HepG2 (cell line): ENCODE data around the gene EMILIN1. TPM values are rescaled to one million over a fixed set of nuclear protein-coding genes. Genes with fewer than 3 reads are reported as not detected.

ENCODE experiments used
- ARNT ChIP-seq: fragments of 450-650 bp; IDR thresholded peaks from 2 replicates; pipeline ENCODE4 v1.6.1; 2017
- CCDC6 ChIP-seq: sonication (generic); formaldehyde crosslinking; IDR thresholded peaks from 2 replicates; pipeline ENCODE4 v1.8.1; 2022; ENCODE audit warnings: mild to moderate bottlenecking, missing genetic modification reagents, moderate library complexity
- CEBPG ChIP-seq: IDR thresholded peaks from 2 replicates; pipeline ENCODE4 v1.6.1; 2016
- HNRNPK ChIP-seq: fragments of 200-400 bp; formaldehyde crosslinking; IDR thresholded peaks from 2 replicates; pipeline ENCODE4 v1.6.1; 2018; ENCODE audit warnings: low read length, low read depth, moderate library complexity, mild to moderate bottlenecking; ENCODE audit not compliant: poor library complexity, severe bottlenecking
- HNRNPL ChIP-seq: fragments of 200-400 bp; formaldehyde crosslinking; IDR thresholded peaks from 2 replicates; pipeline ENCODE4 v1.6.1; 2017; ENCODE audit warnings: mild to moderate bottlenecking, low read depth, low read length
- ISX ChIP-seq: sonication (generic); formaldehyde crosslinking; conservative IDR thresholded peaks from 2 replicates; pipeline ENCODE4 v1.5.0; 2020; ENCODE audit warnings: missing genetic modification reagents
- JARID2 ChIP-seq: sonication (generic); formaldehyde crosslinking; IDR thresholded peaks from 2 replicates; pipeline ENCODE4 v1.8.1; 2023; ENCODE audit warnings: missing genetic modification reagents, inconsistent platforms; ENCODE audit not compliant: insufficient replicate concordance
- MLLT10 ChIP-seq: sonication (generic); formaldehyde crosslinking; IDR thresholded peaks from 2 replicates; pipeline ENCODE4 v1.4.0; 2020; ENCODE audit warnings: missing genetic modification reagents
- MTA1 ChIP-seq: sonication (generic); formaldehyde crosslinking; IDR thresholded peaks from 2 replicates; pipeline ENCODE4 v1.4.0; 2020; ENCODE audit warnings: missing genetic modification reagents, mild to moderate bottlenecking, borderline replicate concordance
- NR2F1 ChIP-seq, 2 experiments: fragments of 450-650 bp in 1 of 2; formaldehyde crosslinking in 1 of 2; IDR thresholded peaks; 2 replicates each; pipeline versions ENCODE4 v1.5.0 to v1.6.1; 2016 to 2020; ENCODE audit warnings: mild to moderate bottlenecking in 1 of 2, missing compliant biosample characterization in 1 of 2, missing genetic modification reagents in 1 of 2, moderate library complexity in 1 of 2
- POLR2G ChIP-seq: fragments of 200-400 bp; formaldehyde crosslinking; IDR thresholded peaks from 2 replicates; pipeline ENCODE4 v1.6.1; 2018; ENCODE audit warnings: mild to moderate bottlenecking, low read depth, low read length, moderate library complexity
- REXO4 ChIP-seq: sonication (generic); formaldehyde crosslinking; IDR thresholded peaks from 2 replicates; pipeline ENCODE4 v1.8.0; 2022; ENCODE audit warnings: missing genetic modification reagents, mild to moderate bottlenecking, borderline replicate concordance
- SAFB2 ChIP-seq: sonication (generic); formaldehyde crosslinking; IDR thresholded peaks from 2 replicates; pipeline ENCODE4 v1.5.1; 2020; ENCODE audit warnings: missing genetic modification reagents, low read depth, mild to moderate bottlenecking, borderline replicate concordance
- SMAD1 ChIP-seq: sonication (generic); formaldehyde crosslinking; IDR thresholded peaks from 2 replicates; pipeline ENCODE4 v1.4.0; 2020; ENCODE audit warnings: missing genetic modification reagents, low read depth, mild to moderate bottlenecking, borderline replicate concordance
- SRSF9 ChIP-seq: fragments of 200-400 bp; formaldehyde crosslinking; IDR thresholded peaks from 2 replicates; pipeline ENCODE4 v1.6.1; 2018; ENCODE audit warnings: borderline replicate concordance, mild to moderate bottlenecking, low read depth, low read length; ENCODE audit not compliant: insufficient read depth, poor library complexity, severe bottlenecking
- TBL1XR1 ChIP-seq: fragments of 150-350 bp; IDR thresholded peaks from 2 replicates; pipeline ENCODE4 v1.6.1; 2014; ENCODE audit warnings: borderline replicate concordance, low read length; ENCODE audit not compliant: partially characterized antibody
- ZNF138 ChIP-seq: sonication (generic); formaldehyde crosslinking; IDR thresholded peaks from 2 replicates; pipeline ENCODE4 v1.5.0; 2020; ENCODE audit warnings: mild to moderate bottlenecking, low read depth, missing genetic modification reagents
- ZNF446 ChIP-seq: sonication (generic); formaldehyde crosslinking; IDR thresholded peaks from 2 replicates; pipeline ENCODE4 v1.5.0; 2020; ENCODE audit warnings: mild to moderate bottlenecking, missing genetic modification reagents
- ZNF792 ChIP-seq: IDR thresholded peaks from 2 replicates; pipeline ENCODE4 v1.6.1; 2016
- polyA plus RNA-seq, 8 experiments: library from polyadenylated mRNA; depleted of rRNA in 3 of 8; stranded (reverse) in 7 of 8; unstranded in 1 of 8; fragments of >200 nt; fragmentation: Illumina TruSeq in 4 of 8; extraction: Trizol in 4 of 8; gene quantifications; 2 replicates each; pipeline versions ENCODE4 v1.2.1 to v1.2.3, GENCODE V29; 2011 to 2016; ENCODE audit warnings: low read depth in 4 of 8, missing spikeins in 1 of 8, mixed read lengths in 1 of 8; ENCODE audit not compliant: insufficient read depth in 1 of 8
- total RNA-seq, 5 experiments: library from RNA; depleted of rRNA; stranded (reverse); fragments of >200 nt; fragmentation: Illumina TruSeq; extraction: Trizol; gene quantifications; 2 replicates each; pipeline ENCODE4 v1.2.3, GENCODE V29; 2016; ENCODE audit warnings: low read depth in 1 of 5
- TF ChIP-seq, protein P1 (sequence below): sonication (generic); formaldehyde crosslinking; IDR thresholded peaks from 2 replicates; pipeline ENCODE4 v1.9.0; 2021; ENCODE audit warnings: missing genetic modification reagents, borderline replicate concordance
- TF ChIP-seq, protein P2 (sequence below): IDR thresholded peaks from 2 replicates; pipeline ENCODE4 v1.6.1; 2012; ENCODE audit warnings: low read length, improper control_type of control experiment
- TF ChIP-seq, protein P3 (sequence below): sonication (generic); formaldehyde crosslinking; IDR thresholded peaks from 2 replicates; pipeline ENCODE4 v1.4.0; 2020; ENCODE audit warnings: missing genetic modification reagents, borderline replicate concordance

The EMILIN1 gene
- total and polyA plus RNA-seq, 2 of the 13 experiments (the other 11 are each of a cell fraction or from before 2014, with no cell fraction given), result 8.1 to 9.7 TPM

GRCh38 chr2:27050996-27051901 lies 27.2 kb upstream of the EMILIN1 start, which contains the start of gene AGBL5 (continued):
- TF ChIP-seq SRSF9, result no peak
- TF ChIP-seq POLR2G, result peak; percentile 86
- TF ChIP-seq SMAD1 (CRISPR knock-in tag), result no peak; the same call in 1 of the 2 replicates
- TF ChIP-seq CCDC6 (CRISPR knock-in tag), result peak; percentile 97
- TF ChIP-seq, protein P1, sequence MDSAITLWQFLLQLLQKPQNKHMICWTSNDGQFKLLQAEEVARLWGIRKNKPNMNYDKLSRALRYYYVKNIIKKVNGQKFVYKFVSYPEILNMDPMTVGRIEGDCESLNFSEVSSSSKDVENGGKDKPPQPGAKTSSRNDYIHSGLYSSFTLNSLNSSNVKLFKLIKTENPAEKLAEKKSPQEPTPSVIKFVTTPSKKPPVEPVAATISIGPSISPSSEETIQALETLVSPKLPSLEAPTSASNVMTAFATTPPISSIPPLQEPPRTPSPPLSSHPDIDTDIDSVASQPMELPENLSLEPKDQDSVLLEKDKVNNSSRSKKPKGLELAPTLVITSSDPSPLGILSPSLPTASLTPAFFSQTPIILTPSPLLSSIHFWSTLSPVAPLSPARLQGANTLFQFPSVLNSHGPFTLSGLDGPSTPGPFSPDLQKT, result peak; percentile 88; the same call in 1 of the 2 replicates
- no peak; the same call in 1 of the 2 replicates for TF ChIP-seq SAFB2 (CRISPR knock-in tag)
- TF ChIP-seq ZNF792, result peak; percentile 95
- TF ChIP-seq HNRNPK, result peak; percentile 56
- TF ChIP-seq, protein P2, sequence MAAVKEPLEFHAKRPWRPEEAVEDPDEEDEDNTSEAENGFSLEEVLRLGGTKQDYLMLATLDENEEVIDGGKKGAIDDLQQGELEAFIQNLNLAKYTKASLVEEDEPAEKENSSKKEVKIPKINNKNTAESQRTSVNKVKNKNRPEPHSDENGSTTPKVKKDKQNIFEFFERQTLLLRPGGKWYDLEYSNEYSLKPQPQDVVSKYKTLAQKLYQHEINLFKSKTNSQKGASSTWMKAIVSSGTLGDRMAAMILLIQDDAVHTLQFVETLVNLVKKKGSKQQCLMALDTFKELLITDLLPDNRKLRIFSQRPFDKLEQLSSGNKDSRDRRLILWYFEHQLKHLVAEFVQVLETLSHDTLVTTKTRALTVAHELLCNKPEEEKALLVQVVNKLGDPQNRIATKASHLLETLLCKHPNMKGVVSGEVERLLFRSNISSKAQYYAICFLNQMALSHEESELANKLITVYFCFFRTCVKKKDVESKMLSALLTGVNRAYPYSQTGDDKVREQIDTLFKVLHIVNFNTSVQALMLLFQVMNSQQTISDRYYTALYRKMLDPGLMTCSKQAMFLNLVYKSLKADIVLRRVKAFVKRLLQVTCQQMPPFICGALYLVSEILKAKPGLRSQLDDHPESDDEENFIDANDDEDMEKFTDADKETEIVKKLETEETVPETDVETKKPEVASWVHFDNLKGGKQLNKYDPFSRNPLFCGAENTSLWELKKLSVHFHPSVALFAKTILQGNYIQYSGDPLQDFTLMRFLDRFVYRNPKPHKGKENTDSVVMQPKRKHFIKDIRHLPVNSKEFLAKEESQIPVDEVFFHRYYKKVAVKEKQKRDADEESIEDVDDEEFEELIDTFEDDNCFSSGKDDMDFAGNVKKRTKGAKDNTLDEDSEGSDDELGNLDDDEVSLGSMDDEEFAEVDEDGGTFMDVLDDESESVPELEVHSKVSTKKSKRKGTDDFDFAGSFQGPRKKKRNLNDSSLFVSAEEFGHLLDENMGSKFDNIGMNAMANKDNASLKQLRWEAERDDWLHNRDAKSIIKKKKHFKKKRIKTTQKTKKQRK, result no peak
- no peak for TF ChIP-seq MLLT10 (CRISPR knock-in tag)
- TF ChIP-seq, protein P3, sequence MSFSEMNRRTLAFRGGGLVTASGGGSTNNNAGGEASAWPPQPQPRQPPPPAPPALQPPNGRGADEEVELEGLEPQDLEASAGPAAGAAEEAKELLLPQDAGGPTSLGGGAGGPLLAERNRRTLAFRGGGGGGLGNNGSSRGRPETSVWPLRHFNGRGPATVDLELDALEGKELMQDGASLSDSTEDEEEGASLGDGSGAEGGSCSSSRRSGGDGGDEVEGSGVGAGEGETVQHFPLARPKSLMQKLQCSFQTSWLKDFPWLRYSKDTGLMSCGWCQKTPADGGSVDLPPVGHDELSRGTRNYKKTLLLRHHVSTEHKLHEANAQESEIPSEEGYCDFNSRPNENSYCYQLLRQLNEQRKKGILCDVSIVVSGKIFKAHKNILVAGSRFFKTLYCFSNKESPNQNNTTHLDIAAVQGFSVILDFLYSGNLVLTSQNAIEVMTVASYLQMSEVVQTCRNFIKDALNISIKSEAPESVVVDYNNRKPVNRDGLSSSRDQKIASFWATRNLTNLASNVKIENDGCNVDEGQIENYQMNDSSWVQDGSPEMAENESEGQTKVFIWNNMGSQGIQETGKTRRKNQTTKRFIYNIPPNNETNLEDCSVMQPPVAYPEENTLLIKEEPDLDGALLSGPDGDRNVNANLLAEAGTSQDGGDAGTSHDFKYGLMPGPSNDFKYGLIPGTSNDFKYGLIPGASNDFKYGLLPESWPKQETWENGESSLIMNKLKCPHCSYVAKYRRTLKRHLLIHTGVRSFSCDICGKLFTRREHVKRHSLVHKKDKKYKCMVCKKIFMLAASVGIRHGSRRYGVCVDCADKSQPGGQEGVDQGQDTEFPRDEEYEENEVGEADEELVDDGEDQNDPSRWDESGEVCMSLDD (CRISPR knock-in tag), result peak; percentile 98
- TF ChIP-seq REXO4, result no peak
- TF ChIP-seq ISX, result peak; percentile 96
- TF ChIP-seq MTA1, result peak; percentile 30
- TF ChIP-seq NR2F1 (CRISPR knock-in tag; IDR thresholded peaks at IDR 0.05), result no peak; a peak in 1 of 4 replicates
- 0 out of 2 replicates have a peak, but pooled peaks have one; percentile 36 for TF ChIP-seq HNRNPL
- TF ChIP-seq JARID2 (CRISPR knock-in tag), result peak; percentile 79
- TF ChIP-seq CEBPG (CRISPR knock-in tag), result peak; percentile 2; the same call in 1 of the 2 replicates
- TF ChIP-seq ZNF138 (CRISPR knock-in tag), result peak; percentile 97
- TF ChIP-seq ZNF446 (CRISPR knock-in tag), result peak; percentile 91
- no peak for TF ChIP-seq ARNT
- peak; percentile 75 for TF ChIP-seq TBL1XR1
